NCI-H1417 (cell line): ENCODE data around the gene PDE12.

Source experiments
- DNase-seq, 3 experiments: peaks; one replicate each; lab custom pipeline; 2025; lab: John Stamatoyannopoulos, UW

PDE12 gene, protein sequence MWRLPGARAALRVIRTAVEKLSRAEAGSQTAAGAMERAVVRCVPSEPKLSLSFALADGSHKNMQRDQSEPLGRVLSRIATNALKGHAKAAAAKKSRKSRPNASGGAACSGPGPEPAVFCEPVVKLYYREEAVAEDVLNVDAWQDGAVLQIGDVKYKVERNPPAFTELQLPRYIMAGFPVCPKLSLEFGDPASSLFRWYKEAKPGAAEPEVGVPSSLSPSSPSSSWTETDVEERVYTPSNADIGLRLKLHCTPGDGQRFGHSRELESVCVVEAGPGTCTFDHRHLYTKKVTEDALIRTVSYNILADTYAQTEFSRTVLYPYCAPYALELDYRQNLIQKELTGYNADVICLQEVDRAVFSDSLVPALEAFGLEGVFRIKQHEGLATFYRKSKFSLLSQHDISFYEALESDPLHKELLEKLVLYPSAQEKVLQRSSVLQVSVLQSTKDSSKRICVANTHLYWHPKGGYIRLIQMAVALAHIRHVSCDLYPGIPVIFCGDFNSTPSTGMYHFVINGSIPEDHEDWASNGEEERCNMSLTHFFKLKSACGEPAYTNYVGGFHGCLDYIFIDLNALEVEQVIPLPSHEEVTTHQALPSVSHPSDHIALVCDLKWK

DNA sequence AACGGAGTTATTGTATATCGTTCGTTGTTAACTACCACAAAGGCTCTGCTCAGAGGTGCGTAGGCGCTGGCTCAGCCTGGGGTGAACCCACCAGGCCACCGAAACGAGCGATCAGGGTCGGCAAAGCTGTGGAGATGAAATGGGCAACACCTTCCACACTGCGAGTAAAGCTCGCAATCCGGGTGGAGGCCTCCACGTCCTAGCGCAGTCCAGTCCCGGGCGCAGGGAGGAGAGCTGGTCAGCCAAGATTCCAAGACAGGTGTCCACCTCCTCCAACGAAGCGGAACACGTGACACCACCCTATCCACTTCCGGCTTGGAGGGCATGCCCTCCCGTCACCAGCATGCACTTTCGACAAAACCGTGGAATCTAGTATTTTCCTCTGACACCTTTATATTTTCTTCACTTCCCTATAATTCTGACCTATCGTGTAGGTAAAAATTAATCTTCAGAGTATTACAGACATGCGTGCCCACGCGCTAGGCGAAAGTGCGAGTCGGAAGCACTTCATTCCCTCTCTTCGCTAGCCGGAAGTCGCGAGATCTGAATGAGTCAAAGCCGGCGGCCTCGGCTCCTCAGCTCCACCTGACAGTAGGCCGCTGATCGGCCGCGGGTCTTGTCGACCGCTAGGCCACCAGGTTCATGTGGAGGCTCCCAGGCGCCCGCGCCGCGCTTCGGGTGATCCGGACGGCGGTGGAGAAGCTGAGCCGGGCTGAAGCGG, at the start of gene PDE12:
TSS of gene PDE12 (plus strand) at position 537 of the 721 bp plus-strand sequence. CDS start at position 643, 106 bp downstream.
- peak; percentile 94 to 96 (median 95) for DNase-seq

DNA sequence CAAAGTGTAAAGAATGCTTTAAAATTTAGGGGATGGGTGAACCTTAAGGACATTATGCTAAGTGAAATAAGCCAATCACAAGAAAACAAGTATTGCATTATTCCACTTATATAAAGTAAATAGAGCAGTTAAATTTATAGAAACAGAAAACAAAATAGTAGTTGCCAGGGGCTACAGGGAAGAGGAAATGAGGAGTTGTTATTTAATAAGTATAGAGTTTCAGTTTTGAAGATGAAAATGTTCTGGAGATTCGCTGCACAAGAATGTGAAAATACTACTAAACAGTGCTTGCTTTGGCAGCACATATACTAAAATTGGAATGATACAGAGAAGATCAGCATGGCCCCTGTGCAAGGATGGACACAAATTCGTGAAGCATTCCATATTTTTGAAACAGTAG, 43.9 kb upstream of the PDE12 start:
- DNase-seq: no peak

DNA sequence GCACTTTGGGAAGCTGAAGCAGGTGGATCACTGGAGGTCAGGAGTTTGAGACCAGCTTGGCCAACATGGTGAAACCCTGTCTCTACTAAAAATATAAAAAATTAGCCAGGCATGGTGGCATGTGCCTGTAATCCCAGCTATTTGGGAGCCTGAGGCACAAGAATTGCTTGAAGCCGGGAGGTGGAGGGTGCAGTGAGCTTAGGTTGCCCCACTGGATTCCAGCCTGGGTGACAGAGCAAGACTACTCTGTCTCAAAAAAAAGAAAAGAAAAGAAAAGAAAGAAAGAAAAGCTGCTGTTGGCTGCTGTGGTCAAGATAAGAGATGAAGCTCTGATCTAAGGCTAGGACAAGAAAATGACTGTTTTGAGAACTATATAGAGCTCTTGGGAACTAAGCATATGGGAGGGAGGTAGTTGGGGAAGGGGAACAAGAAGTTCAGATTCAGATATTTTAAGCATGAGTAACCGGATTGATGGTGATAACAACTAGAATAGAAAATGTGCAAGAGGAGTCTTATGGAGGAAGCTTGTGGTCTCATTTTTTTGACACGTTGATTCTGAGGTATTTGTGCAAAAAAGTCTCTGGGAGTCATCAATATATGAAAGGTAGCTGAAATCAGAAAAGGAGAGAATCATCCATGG, 37.7 kb upstream of the PDE12 start:
- DNase-seq: no peak

DNA sequence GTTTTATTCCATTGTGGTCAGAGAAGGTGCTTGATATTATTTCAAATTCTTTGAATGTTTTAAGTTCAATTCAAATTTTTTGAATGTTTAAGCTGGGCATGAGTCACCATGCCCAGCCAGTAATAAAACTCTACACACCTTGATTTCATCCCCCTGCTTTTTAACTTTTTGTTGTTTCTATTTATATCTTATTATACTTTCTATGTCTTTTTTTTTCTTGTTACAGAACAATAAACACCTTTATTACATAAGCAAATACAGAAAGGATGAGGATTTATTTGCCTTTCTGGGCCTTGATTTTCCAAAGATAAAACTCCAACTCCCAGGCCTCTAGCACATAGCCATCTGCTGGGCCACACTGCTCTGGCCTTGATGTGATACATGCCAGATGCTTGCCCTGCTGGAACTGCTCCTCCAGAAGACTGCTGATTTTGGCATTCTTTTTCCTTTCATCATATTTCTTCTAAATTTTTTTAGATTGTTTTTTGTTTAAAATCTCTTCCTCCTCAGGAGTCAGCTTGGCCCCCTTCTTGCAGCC, 25.9 kb upstream of the PDE12 start:
- DNase-seq: no peak

- DNase-seq: no peak
Observed at GRCh38 chr3:57538465-57538864, 17.6 kb upstream of the PDE12 start.

GRCh38 chr3:57544181-57545125, 11.6 kb upstream of the PDE12 start, which contains the start of gene DNAH12:
DNAH12 (minus strand) TSS chr3:57544344; CDS start chr3:57542870, 1,474 bp downstream.
- DNase-seq: peak; percentile 76 to 94 (median 81)

DNA sequence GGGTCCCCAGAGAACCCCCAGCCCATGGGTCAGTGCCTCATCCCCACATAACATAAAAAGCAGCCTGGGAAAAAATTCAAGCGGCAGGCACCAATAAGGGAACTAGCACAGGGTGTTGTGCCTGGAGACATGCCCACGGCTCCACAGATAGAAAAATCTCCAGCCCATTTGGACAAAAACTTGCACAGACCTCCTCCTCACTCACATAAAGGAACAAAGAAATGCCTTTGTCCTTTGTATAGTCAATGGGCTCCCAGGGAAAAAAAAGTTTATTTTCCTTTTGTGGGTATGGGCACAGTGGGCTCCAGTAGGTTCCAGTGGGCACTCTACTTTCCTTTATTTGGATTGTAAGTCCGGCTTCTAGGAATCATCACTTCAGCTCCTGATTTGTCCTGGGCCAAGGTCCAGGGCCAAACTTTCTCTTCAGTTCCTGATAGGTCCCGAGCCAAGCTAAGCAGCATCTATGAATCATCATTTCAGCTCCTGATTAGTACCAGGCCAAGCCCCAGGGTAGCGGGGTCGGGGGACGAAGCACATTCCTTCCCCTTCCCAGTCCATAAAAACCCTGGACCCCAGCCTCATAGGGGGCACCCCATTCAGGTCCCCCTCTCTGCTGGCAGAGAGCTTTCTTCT, 10.3 kb upstream of the PDE12 start:
- DNase-seq: no peak

DNA sequence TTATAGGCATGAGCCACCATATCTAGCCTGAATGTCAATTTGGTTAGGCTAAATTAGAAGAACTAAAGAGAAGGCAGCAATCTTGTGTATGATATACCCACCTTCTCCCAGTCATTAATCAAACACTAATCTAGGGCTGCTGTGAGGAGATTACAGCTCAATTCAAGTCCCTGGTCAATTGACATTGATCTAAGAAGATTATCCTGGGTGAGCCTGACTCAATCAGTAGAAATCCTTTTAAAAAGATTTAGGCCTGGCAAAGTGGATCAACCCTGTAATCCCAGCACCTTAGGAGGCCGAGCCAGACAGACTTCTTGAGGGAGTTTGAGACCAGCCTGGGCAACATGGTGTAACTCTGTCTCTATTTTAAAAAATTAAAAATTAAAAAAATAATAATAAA, 9.5 kb upstream of the PDE12 start:
- no peak for DNase-seq

DNA sequence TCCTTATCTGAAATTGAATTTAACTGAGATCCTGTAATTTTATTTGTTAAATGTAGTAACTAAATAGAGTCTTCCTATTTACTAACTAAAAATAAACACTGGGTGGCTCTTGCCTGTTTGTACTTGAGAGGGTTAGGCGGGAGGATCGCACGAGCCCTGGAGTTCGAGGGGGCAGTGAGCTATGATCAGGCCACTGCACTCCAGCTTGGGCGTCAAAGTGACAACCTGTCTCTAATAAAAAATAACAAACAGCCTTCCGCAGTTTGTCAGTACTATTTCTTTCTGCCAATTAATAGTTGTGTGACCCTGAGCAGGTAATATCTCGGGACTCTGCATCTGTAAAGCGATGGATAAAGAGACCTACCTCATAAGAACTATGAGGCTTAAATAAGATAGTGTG, 768 bp upstream of the PDE12 start:
- no peak for DNase-seq

DNA sequence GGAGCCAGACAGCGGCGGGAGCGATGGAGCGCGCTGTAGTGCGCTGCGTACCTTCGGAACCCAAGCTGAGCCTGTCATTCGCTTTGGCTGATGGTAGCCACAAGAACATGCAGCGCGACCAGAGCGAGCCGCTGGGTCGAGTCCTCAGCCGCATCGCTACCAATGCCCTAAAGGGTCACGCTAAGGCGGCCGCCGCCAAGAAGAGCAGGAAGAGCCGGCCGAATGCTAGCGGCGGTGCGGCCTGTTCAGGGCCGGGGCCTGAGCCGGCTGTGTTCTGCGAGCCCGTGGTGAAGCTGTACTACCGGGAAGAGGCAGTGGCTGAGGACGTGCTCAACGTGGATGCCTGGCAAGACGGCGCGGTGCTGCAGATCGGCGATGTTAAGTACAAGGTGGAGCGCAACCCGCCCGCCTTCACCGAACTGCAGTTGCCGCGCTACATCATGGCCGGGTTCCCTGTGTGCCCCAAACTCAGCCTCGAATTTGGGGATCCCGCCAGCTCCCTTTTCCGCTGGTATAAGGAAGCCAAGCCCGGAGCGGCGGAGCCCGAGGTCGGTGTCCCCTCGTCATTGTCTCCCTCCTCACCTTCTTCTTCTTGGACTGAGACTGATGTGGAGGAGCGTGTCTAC, 498 bp downstream of the PDE12 start:
- DNase-seq: peak in 1 of 3 experiments; percentile 22

GRCh38 chr3:57557085-57557537, 1.0 kb downstream of the PDE12 start:
- DNase-seq: peak in 1 of 3 experiments; percentile 43

GRCh38 chr3:57559526-57559925, 3.5 kb downstream of the PDE12 start:
- no peak for DNase-seq

DNA sequence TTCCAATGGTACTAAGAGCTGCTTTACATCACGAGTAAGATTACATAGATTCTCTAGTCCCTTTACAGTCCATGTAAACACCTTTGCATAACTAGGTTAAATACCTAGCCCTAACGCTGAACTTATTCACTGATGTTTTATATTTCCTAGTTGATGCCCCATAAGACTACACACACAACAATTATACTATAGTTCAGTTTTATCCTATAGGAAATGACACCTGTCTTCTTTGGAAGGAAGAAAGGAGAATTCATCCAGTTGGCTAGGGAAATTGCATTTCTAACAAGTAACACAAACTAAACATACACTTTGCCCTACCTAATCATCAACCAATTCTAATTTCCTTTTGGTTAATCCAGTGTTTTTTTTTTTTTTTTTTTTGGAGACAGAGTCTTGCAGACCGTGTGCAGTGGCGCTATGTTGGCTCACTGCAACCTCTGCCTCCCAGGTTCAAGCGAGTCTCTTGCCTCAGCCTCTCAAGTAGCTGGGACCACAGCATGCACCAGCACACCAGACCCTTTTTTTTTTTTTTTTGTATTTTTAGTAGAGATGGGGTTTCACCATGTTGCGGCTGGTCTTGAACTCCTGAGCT, 13.9 kb downstream of the PDE12 start:
- no peak for DNase-seq

- no peak for DNase-seq
Observed at GRCh38 chr3:57570878-57571277, 14.8 kb downstream of the PDE12 start.

GRCh38 chr3:57572096-57572495, 16.0 kb downstream of the PDE12 start:
- no peak for DNase-seq

DNA sequence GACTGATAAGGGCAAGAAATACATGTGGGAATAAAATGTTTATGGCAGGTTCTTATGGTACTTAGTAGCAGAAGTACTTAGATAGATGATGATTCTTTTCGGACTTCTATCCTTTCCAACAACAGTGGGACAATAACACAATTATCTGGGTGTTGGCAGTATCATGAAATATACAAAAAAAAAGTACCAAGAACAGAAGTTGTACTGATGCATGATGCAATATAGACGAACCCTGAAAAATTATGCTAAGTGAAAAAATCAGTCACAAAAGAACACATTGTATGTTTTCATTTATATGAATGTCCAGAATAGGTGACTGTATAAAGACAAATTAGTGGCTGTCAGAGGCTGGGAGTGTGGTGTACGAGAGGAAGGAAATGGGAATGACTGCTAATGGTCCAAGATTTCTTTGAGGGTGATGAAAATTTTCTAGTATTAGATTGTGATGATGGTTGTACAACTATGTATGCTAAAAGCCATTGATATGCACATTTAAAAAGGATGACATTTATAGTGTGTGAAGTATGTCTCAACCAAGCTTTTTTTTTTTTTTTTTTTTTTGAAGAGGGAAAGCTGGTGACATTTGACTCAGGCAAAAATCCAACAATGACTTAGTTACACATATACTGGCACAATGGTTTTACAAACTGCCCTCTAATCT, 20.0 kb downstream of the PDE12 start:
- no peak for DNase-seq

- DNase-seq: no peak
Observed at GRCh38 chr3:57577801-57578200, 21.7 kb downstream of the PDE12 start.

GRCh38 chr3:57582474-57583168, 26.5 kb downstream of the PDE12 start:
- DNase-seq: peak in 2 of 3 experiments; percentile 33 to 70
